NCI-H82 treated with DMSO at 0.1 percent for 48 hours (cell line): ENCODE results near the gene FZR1.
A peak's percentile ranks its signal among the peaks of the same experiment; 100 is the strongest.
"Not testable (repeated sequence)": the region's sequence is repeated elsewhere in the genome, so short reads cannot be mapped to it uniquely, and the experiment has no call there.

Experiments used
- DNase-seq: peaks from one replicate; lab custom pipeline; 2025; ENCODE audit not compliant: unreplicated experiment; lab: John Stamatoyannopoulos, UW

FZR1 gene

DNA sequence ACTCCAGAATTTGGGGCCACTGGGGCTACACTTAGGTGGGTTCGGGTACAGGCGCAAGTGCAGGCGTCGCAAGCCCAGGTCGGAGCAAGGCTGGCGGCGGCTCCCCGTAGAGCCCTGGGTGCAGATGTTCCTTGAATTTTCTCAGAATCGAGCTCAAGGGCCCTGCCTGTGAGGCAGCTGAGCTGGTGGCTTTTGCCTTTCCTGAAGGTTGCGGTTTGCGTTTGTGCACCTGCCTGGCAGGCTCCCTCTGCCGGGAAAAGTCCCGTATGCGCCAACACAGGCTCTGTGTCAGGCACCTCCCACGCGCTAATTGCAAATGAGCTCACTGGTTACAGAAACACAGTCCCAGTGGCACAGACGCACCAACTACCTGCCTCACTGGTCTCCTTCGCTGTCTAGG, 11.6 kb upstream of the FZR1 start:
- no peak for DNase-seq

DNA sequence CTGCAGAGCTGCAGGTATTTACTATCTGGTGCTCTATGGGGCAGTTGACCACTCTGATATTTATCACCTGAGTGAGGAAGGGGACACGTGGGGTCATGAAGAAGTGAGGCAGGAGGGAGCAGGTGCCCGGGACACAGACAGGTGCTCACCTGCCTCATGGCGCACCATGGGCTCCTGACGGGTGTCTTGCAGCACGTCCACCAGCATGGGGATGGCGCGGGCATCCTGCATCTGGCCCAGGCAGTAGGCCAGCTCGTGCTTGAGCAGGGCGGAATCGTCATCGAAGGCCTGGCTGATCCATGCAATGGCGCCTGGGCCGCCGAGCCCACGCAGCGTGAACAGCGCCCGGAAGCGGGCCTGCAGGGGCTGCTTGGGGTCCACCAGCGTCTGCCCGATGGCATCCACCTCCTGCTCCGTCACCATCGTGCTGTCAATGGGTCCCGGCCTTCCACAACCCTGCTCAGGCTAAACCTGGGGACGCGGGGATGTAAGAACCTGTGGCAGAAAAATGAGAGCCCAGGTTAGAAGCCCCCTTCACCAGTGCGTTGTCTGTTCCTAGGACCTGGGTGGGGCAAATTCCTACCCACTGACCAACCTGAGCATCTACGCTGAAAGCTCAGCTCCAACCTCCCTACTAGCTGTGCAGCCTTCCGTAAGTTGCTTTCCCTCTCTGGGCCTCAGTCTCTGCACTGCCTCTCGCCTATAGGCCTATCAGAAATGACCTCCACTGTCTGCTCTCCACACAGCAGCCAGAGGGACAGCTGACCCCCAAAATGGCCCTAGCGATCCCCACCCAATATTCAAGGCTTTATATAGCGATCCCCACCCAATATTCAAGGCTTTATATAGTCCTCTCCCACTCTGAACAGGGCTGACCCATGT, 9.5 kb upstream of the FZR1 start:
- no peak for DNase-seq

DNA sequence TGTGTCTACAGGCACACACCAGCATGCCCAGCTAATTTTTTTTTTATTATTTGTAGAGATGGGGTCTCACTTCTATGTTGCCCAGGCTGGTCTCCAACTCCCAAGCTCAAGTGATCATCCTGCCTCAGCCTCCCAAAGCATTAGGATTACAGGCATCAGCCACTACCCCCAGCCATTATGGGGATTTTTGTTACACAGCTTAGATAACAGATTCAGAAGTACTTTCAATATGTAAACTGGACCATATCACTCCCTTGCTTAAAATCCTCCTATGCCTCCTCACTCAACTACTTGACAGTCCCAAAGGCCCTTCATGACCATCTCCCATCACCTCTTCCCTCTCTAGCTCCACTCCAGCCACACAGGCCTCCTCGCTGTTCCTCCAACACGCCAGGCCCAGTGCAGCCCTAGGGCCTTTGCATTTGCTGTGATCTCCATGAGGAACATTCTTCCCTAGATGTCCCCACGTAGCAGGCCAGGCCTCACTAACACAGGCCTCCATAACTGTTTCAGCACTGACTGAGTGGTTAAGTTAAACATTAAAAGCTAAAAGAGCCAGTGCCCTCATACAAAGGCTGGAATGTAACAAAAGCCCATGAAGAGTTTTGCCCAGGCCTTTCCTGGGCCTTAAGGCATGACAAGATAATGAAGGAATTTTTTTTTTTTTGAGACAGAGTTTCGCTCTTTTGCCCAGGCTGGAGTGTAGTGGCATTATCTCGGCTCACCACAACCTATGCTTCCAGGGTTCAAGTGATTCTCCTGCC, 8.2 kb upstream of the FZR1 start:
- no peak for DNase-seq

DNA sequence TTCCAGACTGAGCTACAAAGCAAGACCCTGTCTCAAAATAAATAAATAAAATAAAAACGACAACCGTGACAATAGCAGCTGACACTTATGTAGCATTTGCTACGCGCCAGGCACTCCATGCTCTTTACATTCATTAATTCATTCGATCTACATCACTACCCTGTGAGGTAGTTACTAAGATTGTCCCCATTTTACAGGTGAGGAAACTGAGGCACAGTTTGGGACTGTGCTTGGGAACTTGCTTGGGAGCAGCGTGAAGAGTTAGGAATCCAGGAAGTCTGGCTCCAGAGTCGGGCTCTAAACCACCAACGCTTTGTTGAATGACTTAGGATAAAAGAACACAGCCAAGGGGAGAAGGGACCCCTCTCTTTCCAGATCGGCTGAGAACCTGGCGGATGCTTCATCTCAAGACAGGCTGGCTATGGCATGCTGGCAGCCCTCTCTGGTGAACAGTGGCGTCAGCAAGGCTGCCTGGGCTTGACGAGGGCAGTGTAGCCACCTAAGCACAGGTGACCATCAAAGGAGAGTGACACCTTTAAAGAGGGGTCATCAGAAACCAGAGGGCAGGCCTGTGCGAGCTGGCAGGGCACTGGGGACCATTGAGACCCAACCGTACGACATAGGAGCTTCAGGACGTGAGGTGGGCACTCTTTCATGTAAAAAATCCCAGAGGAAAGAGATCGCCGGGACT, 6.2 kb upstream of the FZR1 start:
- DNase-seq: no peak

DNA sequence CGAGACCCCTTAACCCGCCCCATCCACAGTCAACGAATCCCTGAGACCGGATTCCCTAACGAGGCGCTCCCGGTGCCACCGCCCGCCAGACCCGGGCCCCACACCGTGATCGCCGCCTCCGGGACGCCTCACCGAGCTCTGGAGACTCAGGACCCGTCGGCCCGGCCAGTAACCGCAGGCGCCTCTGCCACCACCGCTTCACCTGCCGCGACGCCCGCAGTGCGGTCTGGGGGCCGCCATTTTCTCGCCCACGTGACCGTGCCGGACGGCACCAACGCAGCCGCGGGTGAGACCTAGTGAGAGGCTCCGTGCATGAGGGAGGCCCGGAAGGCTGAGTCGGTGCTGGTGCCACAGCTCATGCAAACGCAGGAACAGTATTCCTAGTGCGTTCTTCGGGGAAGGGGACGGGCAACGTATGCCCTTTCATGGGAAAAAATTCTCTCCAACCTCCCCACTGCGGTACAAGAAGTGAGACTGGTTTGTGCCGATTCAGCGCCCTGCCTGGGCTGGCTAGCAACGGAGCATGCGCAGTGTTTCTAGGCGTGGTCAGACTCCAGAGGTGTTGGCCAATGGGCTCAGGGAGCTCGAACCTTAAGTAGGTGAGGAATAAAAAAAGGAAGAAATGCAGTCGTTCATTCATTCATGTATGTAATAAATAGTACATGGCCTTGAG, 5.5 kb upstream of the FZR1 start, which contains the start of gene DOHH:
TSS of gene DOHH (minus strand) at position 246 of the 673 bp plus-strand sequence. CDS start 3,860 bp downstream, outside the sequence.
- DNase-seq: peak; percentile 91

DNA sequence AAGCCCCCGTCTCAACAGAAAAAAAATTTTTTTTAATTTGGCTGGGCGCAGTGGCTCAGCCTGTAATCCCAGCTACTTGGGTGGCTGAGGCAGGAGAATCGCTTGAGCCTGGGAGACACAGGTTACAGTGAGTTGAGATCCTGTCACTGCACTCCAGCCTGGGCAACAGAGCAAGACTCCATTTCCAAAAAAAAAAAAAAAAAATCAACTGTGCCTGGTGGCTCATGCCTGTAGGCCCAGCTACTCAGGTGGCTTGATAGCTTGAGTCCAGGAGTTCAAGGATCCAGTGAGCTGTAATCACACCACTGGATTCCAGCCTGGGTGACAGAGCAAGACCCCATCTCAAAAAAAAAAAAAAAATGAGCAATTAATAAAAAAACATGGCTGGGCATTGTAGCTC, 4.3 kb upstream of the FZR1 start:
- DNase-seq: no peak

DNA sequence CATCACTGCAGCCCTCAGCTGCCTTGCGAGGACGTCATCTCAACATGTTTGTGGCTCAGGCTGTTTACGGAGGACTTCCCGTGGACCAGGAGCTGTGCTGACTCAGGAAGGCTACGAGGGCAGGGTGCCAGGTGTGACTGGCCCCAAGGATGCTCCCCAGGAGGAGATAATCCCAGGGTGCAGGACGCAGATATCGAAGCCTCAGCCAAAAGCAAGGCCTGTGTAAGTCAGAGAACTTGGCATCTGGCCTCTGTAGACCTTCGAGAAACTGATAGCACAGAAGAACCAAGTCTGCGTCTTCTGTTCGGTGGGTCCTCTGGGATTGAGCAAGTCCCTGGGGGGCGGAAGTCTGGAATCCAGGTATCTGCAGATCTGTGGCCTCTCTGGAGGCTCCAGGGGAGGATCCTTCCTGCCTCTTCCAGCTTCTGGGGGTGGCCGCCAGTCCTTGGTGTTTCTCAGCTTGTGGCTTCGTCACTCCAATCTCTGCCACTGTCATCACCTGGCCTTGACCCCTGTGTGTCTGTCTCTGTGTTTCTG, 3.0 kb upstream of the FZR1 start:
- no peak for DNase-seq

DNA sequence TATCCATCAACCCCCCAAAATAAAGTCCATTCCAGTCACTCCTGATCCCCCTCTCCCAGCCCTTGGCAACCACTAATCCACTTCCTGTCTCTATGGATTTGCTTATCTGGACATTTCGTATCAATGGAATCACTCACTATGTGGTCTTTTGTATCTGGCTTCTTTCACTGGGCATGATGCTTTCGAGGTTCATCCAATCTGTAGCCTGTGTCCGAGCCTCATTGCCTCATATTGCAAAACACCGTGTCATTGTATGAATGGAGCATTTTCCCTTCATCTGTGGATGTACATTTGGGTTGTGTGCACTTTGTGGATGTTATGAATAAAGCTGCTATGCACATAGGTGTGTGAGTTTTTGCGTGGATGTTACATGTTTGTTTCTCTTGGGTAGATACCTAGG, 1.4 kb upstream of the FZR1 start:
- DNase-seq: no peak

DNA sequence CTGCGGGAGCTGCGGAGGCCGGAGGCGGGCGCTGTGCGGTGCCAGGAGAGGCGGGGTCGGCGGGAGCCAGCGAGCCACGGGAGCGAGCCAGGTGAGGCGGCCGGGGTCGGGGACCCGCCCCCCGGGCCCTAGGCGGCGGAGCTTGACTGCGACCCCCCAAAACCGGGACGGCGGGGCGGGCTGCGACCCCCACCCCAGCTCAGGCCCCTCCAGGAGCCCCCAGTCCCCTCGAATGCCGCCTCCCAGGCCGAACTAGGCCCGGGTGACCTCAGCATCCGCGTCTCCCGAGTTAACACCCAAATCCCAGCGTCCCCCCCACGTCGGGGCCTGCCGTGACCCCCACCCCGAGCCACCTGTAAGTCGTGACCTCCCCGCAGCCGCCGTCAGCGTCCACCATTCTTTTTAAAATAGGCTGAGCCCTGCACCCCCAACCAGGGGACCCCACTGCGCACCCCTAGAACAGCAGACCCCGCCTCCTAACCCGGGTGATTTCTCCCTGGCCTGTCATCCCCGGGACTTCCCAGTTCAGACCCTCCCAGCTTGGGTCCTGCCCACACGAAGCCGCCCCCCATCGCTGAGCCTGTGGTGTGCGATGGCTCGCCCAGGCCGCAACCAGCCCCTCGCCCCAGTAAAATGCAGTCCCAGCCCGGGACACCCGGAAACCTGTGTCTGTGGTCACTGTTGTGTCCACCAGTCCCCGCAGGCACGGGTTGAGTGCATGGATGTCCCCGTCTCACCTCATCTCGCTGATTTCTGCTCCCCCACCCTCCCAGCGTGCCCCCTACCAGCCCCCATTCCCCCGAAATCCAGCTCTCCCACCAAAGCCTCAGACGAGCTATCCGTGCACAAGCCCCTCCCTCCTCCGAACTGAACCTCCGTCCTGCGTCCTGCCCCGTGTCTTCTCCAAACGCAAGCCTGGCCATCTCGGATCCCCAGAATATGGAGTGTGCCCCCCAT, 551 bp downstream of the FZR1 start:
- DNase-seq: peak; percentile 1

DNA sequence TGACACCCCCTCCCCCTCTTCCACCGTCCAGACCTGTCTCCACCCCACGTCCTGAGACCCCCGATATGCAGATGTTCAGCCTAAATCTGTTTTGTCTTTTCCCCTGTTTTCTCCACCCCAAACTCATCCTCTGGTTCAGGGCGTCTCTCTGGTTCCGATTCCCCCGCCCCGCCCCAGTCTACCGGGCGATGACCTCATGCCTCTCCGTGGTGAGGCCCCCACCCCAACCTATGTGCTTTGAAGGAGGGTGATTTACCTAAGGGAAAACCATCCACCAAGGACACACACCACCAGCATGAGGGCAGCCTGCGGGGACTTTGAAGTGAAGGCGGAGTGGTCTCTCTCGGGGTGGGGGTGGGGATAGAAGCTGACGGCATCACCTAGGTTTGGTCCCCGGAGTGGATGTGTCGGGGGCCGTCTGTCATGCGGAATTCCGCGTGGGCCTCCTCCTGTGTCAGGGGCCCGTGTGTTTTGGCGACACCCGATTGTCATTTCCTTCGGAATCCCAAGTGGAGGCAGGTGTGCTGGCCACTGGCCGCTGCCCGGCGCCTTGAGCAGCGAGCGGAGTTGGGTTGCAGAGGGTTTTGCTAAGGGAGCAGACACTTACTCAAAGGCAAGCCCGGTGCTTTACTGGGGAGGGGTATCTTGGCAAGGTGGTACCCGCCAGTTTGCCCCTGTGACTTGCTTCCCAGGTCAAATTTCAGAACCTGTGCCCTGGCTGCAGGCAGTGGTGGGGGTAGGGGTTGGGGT, 1.4 kb downstream of the FZR1 start:
- DNase-seq: no peak

DNA sequence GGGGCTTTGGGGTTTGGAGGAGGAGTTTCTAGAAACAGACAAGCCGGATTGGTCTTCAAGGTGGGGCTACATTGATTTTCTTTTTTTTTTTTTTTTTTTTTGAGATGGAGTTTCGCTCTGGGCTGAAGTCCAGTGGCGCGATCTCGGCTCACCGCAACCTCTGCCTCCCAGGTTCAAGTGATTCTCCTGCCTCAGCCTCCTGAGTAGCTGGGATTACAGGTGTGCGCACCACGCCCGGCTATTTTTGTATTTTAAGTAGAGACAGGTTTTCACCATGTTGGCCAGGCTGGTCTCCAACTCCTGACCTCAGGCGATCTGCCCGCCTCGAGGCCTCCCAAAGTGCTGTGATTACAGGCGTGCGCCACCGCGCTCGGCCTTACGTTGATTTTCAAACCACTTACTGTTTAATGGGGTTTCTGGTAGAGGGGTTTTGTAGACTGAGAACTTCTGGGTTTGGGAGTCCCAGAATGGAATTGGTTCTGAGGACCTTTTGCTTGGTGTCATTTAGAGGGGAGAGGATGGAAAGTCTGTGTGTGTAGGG, 2.1 kb downstream of the FZR1 start:
- DNase-seq: not testable (repeated sequence)

DNA sequence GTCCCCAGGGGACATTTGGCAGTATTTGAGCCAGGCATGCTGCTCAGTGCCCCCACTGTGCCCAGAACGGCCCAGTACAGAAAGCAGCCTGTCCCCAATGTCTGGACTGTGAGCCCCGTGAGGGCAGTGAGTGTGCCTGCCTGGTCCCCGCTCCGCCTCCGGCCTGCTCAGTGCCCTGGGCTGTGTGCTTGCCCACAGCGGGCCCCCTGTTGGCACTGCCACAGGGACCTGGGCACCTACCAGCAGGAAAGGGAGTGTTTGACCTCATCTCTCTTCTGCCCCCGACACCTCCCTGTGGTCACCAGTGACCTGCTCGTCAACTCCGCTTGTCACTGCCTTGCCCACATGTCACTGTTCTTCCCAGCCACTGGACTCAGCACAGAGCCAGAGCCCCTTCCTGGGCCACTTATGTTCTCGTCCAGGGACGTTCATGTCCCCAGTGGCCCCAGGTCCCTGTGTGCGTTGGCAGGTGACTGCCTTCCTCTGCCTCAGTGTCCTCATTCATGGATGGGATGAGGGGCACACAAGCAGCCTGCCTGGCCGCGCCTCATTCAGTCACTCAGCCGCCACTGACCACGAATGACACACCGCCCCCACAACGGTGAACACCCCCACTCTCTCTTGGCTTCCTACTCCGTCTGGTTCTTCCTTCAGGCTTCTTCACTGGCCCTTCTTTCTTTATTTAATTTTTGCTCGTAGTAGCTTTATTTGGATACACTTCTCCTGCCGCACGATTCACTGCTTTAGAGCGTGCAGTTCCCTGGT, 2.8 kb downstream of the FZR1 start:
- no peak for DNase-seq

DNA sequence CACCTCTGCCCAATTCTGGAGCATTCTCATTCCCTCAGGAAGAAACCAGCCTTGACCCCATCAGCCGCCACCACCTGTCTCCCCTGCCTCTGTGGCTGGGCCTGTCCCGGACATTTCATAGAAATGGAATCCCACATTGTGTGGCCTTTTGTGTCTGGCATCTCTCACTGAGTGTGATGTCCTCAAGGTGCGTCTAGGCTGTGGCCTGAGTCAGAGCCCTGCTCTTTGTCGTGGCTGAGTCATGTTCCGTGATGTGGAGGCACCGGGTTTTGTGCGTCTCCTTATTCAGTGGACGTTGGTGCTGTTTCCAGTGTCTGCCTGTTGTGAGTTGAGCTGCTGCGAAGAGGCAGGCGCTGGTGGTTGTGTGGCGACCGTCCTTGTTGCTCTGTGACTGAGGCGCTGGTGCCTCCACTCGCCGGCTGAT, 3.5 kb downstream of the FZR1 start:
- DNase-seq: no peak

DNA sequence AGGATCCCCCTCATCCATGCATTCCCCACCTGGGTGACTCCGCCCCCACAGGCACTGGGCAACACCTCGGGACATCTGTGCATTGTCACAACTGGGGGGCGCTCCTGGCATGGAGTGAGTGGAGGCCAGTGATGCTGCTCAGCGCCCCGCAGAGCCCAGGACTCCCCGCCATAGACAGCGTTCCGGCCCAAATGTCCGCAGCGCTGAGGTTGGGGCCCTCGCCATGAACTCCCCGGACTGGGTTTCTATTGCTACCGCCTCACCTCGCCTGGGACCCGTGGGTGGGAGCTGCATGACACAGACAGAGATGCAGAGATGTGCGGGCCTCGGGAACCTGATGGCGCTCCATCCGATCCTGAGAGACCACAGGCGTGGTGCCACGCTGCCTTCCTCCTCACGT, 4.6 kb downstream of the FZR1 start:
- DNase-seq: no peak

DNA sequence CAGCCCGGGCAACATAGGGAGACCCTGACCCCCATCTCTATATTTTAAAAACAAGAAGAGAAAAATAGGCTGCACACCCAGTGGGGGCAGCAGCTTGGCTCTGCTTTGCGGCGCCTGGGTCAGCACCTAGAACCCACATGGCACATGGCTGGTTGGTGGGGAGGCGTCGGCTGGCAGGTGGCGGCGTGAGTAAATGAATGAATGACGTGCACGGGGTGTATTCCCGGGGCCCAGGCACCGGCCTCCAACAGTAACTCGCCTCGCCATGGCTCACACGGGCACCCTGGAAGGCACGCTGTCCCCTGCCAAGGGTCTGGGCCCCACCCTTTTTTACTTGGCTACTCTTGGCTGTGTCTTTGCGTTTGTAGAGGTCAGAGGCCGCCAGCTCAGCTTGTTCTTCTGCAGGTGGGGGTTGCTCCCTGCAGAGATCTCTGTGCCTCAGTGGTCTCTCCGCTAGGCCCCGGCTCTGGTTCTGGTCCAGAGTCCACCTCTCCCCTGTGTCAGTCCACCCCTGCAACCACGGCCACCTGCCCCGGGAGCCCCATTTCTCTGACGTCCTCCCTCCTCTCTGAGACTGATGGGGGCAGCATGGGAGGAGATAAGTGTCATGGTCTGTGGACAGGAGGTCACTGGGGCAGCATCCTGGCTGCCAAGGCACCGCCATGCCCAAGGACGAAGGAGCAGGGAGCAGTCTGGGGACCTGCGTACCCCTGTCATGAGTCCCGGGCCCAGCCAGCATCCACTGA, 5.6 kb downstream of the FZR1 start:
- no peak for DNase-seq

DNA sequence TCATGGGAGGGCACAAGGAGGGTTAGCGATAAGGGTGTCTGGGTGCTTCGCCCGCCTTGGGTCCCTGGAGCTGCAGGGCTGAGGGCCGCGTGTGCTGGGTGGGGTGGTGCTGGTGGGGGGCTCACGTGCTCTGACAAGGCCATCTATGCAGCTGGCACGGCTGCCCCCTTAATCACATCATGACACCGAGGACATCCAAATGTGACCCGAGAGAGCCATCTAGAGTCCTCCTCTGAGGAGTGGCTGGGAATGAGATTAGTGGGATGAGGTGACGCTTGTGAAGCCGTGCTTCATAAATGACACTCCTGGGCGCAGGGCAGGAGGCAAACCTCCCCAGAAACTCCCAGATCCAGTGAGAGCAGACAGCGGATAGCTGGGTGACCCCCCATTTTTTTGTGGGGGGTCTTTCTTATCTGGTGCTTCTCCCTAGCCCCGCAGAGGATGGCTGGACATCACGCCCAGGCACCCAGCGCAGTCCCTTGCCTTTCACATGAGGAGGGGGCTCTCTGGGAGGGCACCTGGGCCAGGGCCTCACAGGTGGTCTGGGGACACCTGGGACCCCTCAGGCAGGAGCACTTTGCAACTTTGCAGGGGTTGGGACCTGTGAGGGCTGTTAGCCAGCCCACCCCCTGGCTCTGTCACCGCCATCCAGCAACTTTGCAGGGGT, 6.6 kb downstream of the FZR1 start:
- no peak for DNase-seq
